HepG2 (cell line): ENCODE results near the gene ZC3H8.

ENCODE experiments used
- MIER2 ChIP-seq: IDR thresholded peaks from 2 replicates; pipeline ENCODE4 v1.6.1; 2016; ENCODE audit warnings: missing biosample characterization, missing genetic modification reagents
- PATZ1 ChIP-seq: sonication (generic); formaldehyde crosslinking; IDR thresholded peaks from 2 replicates; pipeline ENCODE4 v1.4.0; 2020; ENCODE audit warnings: missing genetic modification reagents
- POLR2A ChIP-seq, 2 experiments: IDR thresholded peaks; 2 replicates each; pipeline ENCODE4 v1.6.1; 2011; ENCODE audit warnings: low read depth in 2 of 2, low read length in 2 of 2, mild to moderate bottlenecking in 1 of 2, moderate library complexity in 1 of 2; ENCODE audit not compliant: insufficient read depth in 1 of 2
- RAD21 ChIP-seq: fragments of 450-650 bp; formaldehyde crosslinking; IDR thresholded peaks from 2 replicates; pipeline ENCODE4 v1.5.0; 2020; ENCODE audit warnings: mild to moderate bottlenecking
- TCF12 ChIP-seq, 2 experiments: fragments of 450-650 bp in 1 of 2; sonication (generic) in 1 of 2; formaldehyde crosslinking in 1 of 2; IDR thresholded peaks; 2 replicates each; pipeline versions ENCODE4 v1.6.1 to v1.8.0; 2017 to 2022; ENCODE audit warnings: antibody characterized with exemption in 1 of 2, mild to moderate bottlenecking in 1 of 2, missing genetic modification reagents in 1 of 2, moderate library complexity in 1 of 2
- ZNF451 ChIP-seq: sonication (generic); formaldehyde crosslinking; IDR thresholded peaks from 2 replicates; pipeline ENCODE4 v1.5.0; 2020; ENCODE audit warnings: mild to moderate bottlenecking, missing genetic modification reagents

- TF ChIP-seq MIER2 (CRISPR knock-in tag) (no peak), PATZ1 (no peak), ZNF451 (CRISPR knock-in tag) (no peak), TCF12 (IDR thresholded peaks at IDR 0.05) (no peak), TCF12 (CRISPR knock-in tag; IDR thresholded peaks at IDR 0.05) (no peak), POLR2A (IDR thresholded peaks at IDR 0.05; ENCODE audit: insufficient read depth in 1 of 2, low read depth in 2 of 2, low read length in 2 of 2) (no peak), RAD21 (no peak)
These were observed 39.0 kb upstream of the ZC3H8 start for GRCh38 chr2:112293636-112294401.
